HG02938 (cell line): Measurements from ENCODE around the gene EPPIN.

Source experiments
- ATAC-seq: cut with Tn5 transposase; IDR thresholded peaks from one replicate; pipeline ENCODE4 v1.9.1; 2021; ENCODE audit warnings: mild to moderate bottlenecking, moderate library complexity; ENCODE audit not compliant: unreplicated experiment

EPPIN gene

DNA sequence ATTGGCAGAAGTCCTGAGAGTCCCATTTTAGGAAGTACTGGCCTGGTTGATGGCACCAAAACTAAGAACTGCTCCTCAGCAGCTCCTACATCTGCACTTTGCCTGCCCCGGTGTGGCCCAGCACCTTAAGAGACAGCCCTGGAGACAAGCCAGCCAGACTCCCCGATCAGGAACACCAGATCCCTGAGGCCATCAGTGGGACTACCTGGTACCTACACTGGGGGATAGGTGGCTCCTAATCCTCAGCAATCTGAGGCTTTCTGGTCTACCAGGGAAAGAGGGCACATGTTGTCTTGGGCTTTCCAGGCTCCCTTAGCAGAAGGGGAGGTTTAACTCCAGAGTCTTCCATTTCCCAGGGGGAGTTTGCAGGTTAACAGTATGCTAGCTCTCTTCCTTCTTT, 7.8 kb downstream of the EPPIN start, which contains the start of gene WFDC6:
TSS of gene WFDC6 (minus strand) at position 101 of the 400 bp plus-strand sequence. CDS start at position 26, 75 bp downstream.
- ATAC-seq: no peak

DNA sequence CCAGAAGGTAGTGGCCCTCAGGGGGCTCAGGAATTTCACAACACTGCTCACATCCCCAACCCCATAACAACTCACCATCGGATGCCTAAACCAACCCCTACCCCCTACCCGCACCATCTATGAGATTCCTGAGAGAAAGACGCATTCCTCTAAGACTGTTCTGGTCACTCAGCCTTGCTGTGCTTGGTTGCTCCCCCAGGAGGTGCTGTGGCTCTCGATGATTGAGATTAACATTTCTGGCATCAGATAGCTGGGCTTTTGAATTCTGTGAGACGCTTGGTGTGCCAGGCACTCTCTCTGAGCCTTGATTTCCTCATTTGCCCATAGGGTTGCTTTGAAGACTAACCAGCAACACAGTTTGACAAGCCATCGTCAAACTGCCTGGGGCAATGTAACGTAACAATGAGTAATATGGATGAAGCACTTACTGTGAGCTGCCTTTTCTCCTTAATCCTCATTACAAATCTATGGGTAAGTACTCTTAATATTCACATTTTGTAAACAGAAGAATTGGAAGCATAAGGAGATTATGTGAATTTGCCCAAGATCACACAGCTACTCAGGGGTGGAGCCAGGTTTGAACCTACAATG, 8.9 kb downstream of the EPPIN start:
- ATAC-seq: no peak

- ATAC-seq: no peak
These were observed 19.9 kb downstream of the EPPIN start for GRCh38 chr20:45527294-45527693.

DNA sequence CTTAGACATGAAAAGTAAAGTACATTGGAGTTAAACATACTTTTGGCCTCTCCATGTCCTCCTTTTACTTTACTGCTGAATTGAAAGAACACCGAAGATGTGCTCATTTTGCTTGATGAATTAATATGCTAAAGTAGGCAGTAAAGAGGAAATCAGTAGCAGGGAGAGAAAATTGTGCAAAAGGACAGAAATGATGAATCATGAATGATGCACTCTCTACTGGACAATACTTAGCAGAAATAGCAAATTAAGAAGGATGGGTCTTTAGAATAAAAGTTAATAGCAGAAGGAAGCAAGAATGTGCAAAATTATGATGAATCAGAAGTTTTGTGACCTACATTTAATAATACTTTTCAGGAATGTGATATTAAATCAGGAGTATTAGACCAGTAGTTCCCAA, 23.4 kb downstream of the EPPIN start:
- ATAC-seq: no peak

- no peak for ATAC-seq
These were observed 28.9 kb downstream of the EPPIN start for GRCh38 chr20:45518282-45518681.

- no peak for ATAC-seq
These were observed 31.9 kb downstream of the EPPIN start, which contains the start of gene SPINT3 for GRCh38 chr20:45515147-45515913. Gene SPINT3, minus strand, starts transcription at chr20:45515622. Its CDS starts 14 bp downstream, at chr20:45515608.

- no peak for ATAC-seq
These were observed 36.8 kb downstream of the EPPIN start for GRCh38 chr20:45510242-45510862.

- no peak for ATAC-seq
These were observed 38.1 kb downstream of the EPPIN start for GRCh38 chr20:45509091-45509490.

DNA sequence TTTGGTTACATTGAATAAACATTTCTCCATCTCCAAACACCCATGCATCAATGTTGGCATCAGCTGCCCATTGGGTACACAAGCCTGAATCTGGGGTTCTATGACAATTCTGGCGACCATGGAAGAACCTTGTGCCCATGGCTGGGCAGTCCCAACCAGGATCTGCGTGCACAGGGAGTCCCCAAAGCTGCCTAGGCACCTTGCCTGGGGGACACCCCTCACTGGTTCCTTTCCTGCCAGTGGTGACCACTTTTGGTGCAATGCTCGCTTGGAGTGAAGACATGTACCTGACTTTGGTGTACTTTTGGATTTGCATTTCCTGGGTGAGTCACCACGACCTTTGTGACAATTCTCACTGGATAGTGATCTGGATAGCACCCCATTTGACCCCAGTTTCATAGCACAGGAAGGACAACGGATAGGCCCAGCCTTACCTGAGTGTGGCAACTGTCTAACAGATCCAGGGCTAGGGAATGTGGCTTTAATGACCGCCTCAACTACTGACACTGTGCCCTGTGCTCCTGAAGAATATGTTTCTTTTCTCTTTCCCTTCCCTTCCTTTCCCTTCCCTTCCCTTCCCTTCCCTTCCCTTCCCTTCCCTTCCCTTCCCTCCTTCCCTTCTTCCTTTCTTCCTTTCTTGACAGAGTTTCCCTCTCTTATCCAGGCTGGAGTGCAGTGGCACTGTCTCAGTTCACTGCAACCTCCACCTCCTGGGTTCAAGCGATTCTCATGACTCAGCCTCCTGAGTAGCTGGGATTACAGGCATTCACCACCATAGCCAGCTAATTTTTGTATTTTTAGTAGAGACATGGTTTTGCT, 38.9 kb downstream of the EPPIN start:
- ATAC-seq: no peak

GRCh38 chr20:45507011-45507820, 40.0 kb downstream of the EPPIN start:
- ATAC-seq: no peak

- ATAC-seq: no peak
These were observed 40.8 kb downstream of the EPPIN start for GRCh38 chr20:45506398-45506797.

DNA sequence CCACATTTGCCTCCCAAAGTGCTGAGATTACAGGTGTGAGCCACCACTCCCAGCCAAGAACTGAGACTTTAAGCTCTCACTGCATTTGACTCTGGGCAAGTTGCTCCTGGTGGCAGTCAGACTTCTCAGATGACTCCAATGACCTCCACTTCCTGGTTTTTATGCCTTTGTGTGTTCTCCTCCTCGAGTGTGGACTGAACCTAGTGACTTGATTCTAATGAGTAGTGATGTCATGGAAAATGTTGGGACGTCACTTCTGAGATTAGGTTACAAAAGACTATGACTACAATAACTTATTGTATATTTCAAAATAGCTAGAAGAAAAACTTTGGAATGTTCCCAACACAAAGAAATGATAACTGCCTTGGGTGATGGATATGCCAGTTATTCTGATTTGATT, 43.8 kb downstream of the EPPIN start:
- no peak for ATAC-seq

- no peak for ATAC-seq
These were observed 44.6 kb downstream of the EPPIN start for GRCh38 chr20:45502561-45502960.

GRCh38 chr20:45501600-45501999, 45.6 kb downstream of the EPPIN start:
- no peak for ATAC-seq

GRCh38 chr20:45500022-45500421, 47.2 kb downstream of the EPPIN start:
- no peak for ATAC-seq

DNA sequence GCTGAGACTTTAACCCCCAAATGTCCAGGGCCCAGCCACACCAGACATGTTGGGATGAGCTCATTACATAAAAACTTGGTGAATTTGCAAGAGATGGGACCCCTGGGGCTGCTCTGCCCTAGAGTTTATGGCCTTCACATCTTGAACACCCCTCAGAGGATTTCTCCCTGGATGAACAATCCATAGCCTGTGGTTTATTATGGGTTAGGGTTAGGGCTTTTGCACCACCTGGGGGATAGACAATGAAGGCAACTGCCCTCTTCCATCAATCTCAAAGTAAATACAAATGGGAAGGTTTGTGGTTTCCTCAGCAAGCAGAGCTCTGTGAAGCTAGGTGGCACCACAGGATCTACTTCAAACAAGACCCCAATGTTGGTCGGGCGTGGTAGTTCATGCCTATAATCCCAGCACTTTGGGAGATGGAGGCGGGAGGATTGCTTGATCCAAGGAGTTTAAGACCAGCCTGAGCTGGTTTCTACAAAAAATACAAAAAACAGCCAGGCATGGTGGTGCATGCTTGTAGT, 49.2 kb downstream of the EPPIN start:
- ATAC-seq: no peak

- ATAC-seq: no peak
These were observed 51.0 kb downstream of the EPPIN start for GRCh38 chr20:45496166-45496565.

GRCh38 chr20:45495501-45495941, 51.7 kb downstream of the EPPIN start:
- ATAC-seq: no peak
